Measurements from ENCODE around the gene LIMS1.
"Not testable (repeated sequence)": the region's sequence is repeated elsewhere in the genome, so short reads cannot be mapped to it uniquely, and the experiment has no call there.

The LIMS1 gene

GRCh38 chr2:108691447-108691846 is 157.2 kb downstream of the LIMS1 start:
- Histone ChIP-seq H3K4me1 (ENCODE audit: control insufficient read depth in 5 of 5, insufficient read depth in 5 of 5, low read length in 5 of 5) (no peaks in the 10 kb centered on the region), H3K27me3 (ENCODE audit: control insufficient read depth in 5 of 5, insufficient read depth in 4 of 5, low read length in 5 of 5) (no peaks in the 10 kb centered on the region), H3K9ac (ENCODE audit: low read length in 5 of 5) (no peak overlapping the region), H3K27ac (ENCODE audit: low read depth, low read length) (no peak overlapping the region), H3K4me3 (ENCODE audit: low read depth in 1 of 5, low read length in 5 of 5) (no peak overlapping the region), H3K9me3 (ENCODE audit: control insufficient read depth in 5 of 5, low read length in 5 of 5) (no peaks in the 10 kb centered on the region), H3K36me3 (ENCODE audit: control insufficient read depth in 5 of 5, insufficient read depth in 5 of 5, low read length in 5 of 5) (peaks cover 0 to 3% (median 0%) of the 10 kb centered on the region in 5 donors)

- no peak overlapping the region for H3K4me3 ChIP-seq (ENCODE audit: low read depth in 1 of 5, low read length in 5 of 5)
- H3K27me3 ChIP-seq (ENCODE audit: control insufficient read depth in 5 of 5, insufficient read depth in 4 of 5, low read length in 5 of 5), result no peaks in the 10 kb centered on the region
- no peaks in the 10 kb centered on the region for H3K36me3 ChIP-seq (ENCODE audit: control insufficient read depth in 5 of 5, insufficient read depth in 5 of 5, low read length in 5 of 5)
- H3K9me3 ChIP-seq (ENCODE audit: control insufficient read depth in 5 of 5, low read length in 5 of 5), result no peaks in the 10 kb centered on the region
- H3K4me1 ChIP-seq (ENCODE audit: control insufficient read depth in 5 of 5, insufficient read depth in 5 of 5, low read length in 5 of 5), result no peaks in the 10 kb centered on the region
- H3K27ac ChIP-seq (ENCODE audit: low read depth, low read length), result no peak overlapping the region
- H3K9ac ChIP-seq (ENCODE audit: low read length in 5 of 5), result no peak overlapping the region
These were observed 166.9 kb downstream of the LIMS1 start for GRCh38 chr2:108701208-108701607.

DNA sequence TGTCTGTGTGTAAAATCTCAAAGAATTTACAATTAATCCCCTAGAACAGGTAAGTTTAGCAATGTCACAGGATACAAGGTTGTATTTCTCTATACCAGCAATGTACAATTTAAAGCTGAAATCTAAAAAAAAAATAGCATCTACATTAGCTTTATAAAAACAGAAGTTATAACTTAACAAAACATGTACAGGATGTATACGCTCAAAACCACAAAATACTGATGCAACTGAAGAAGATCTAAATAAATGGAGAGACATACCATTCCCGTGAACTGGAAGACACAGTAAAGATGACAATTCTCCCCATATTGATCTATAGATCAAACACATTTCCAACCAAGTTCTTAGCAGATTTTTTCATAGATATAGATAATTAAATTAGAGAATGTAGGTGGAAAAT is 167.5 kb downstream of the LIMS1 start:
- Histone ChIP-seq H3K4me1 (ENCODE audit: control insufficient read depth in 5 of 5, insufficient read depth in 5 of 5, low read length in 5 of 5) (no peaks in the 10 kb centered on the region), H3K9ac (ENCODE audit: low read length in 5 of 5) (no peak overlapping the region), H3K36me3 (ENCODE audit: control insufficient read depth in 5 of 5, insufficient read depth in 5 of 5, low read length in 5 of 5) (no peaks in the 10 kb centered on the region), H3K27me3 (ENCODE audit: control insufficient read depth in 5 of 5, insufficient read depth in 4 of 5, low read length in 5 of 5) (no peaks in the 10 kb centered on the region), H3K9me3 (ENCODE audit: control insufficient read depth in 5 of 5, low read length in 5 of 5) (no peaks in the 10 kb centered on the region), H3K4me3 (ENCODE audit: low read depth in 1 of 5, low read length in 5 of 5) (no peak overlapping the region), H3K27ac (ENCODE audit: low read depth, low read length) (no peak overlapping the region)

DNA sequence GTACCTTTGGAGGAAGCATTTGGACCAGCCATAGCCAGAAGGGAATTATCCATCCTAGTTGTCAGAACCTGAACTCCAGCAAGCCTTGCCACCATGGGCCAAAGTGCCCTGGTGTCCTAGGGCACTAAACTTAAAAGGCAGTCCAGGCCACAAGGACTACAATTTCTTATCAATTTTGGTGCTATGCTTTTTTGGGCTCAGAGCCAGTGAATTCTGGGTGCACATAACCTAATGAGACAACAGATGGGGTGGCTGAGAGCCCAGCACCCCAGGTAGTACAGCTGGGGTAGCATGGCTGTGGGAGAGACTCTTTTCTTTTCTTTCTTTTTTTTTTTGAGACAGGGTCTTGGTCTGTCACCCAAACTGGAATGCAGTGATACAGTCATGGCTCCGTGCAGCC is 170.6 kb downstream of the LIMS1 start:
- Histone ChIP-seq H3K27me3 (ENCODE audit: control insufficient read depth in 5 of 5, insufficient read depth in 4 of 5, low read length in 5 of 5) (no peaks in the 10 kb centered on the region), H3K4me1 (ENCODE audit: control insufficient read depth in 5 of 5, insufficient read depth in 5 of 5, low read length in 5 of 5) (no peaks in the 10 kb centered on the region), H3K27ac (ENCODE audit: low read depth, low read length) (no peak overlapping the region), H3K36me3 (ENCODE audit: control insufficient read depth in 5 of 5, insufficient read depth in 5 of 5, low read length in 5 of 5) (no peaks in the 10 kb centered on the region), H3K4me3 (ENCODE audit: low read depth in 1 of 5, low read length in 5 of 5) (no peak overlapping the region), H3K9ac (ENCODE audit: low read length in 5 of 5) (no peak overlapping the region), H3K9me3 (ENCODE audit: control insufficient read depth in 5 of 5, low read length in 5 of 5) (no peaks in the 10 kb centered on the region)

- Histone ChIP-seq H3K9ac (ENCODE audit: low read length in 5 of 5) (no peak overlapping the region), H3K4me3 (ENCODE audit: low read depth in 1 of 5, low read length in 5 of 5) (no peak overlapping the region), H3K27ac (ENCODE audit: low read depth, low read length) (no peak overlapping the region), H3K27me3 (ENCODE audit: control insufficient read depth in 5 of 5, insufficient read depth in 4 of 5, low read length in 5 of 5) (no peaks in the 10 kb centered on the region), H3K4me1 (ENCODE audit: control insufficient read depth in 5 of 5, insufficient read depth in 5 of 5, low read length in 5 of 5) (no peaks in the 10 kb centered on the region), H3K9me3 (ENCODE audit: control insufficient read depth in 5 of 5, low read length in 5 of 5) (no peaks in the 10 kb centered on the region), H3K36me3 (ENCODE audit: control insufficient read depth in 5 of 5, insufficient read depth in 5 of 5, low read length in 5 of 5) (no peaks in the 10 kb centered on the region)
These were observed 173.0 kb downstream of the LIMS1 start for GRCh38 chr2:108707300-108707699.

GRCh38 chr2:108716971-108717370 is 182.7 kb downstream of the LIMS1 start:
- not testable (repeated sequence) for H3K27me3 ChIP-seq (ENCODE audit: control insufficient read depth in 5 of 5, insufficient read depth in 4 of 5, low read length in 5 of 5)

GRCh38 chr2:108719149-108720044 is 185.1 kb downstream of the LIMS1 start, which contains the start of gene RANBP2:
Gene RANBP2, plus strand, starts transcription at chr2:108719482. Its CDS starts 125 bp downstream, at chr2:108719607.
- Histone ChIP-seq H3K27me3 (ENCODE audit: control insufficient read depth in 5 of 5, insufficient read depth in 4 of 5, low read length in 5 of 5) (no peaks in the 10 kb centered on the region), H3K4me3 (ENCODE audit: low read depth in 1 of 5, low read length in 5 of 5) (peak within 1 kb of the TSS; percentile 78 to 89 (median 86)), H3K36me3 (ENCODE audit: control insufficient read depth in 5 of 5, insufficient read depth in 5 of 5, low read length in 5 of 5) (no peaks in the 10 kb centered on the region), H3K4me1 (ENCODE audit: control insufficient read depth in 5 of 5, insufficient read depth in 5 of 5, low read length in 5 of 5) (peaks cover 0 to 14% (median 7%) of the 10 kb centered on the region in 5 donors), H3K9ac (ENCODE audit: low read length in 5 of 5) (peak within 1 kb of the TSS; percentile 75 to 87 (median 82)), H3K9me3 (ENCODE audit: control insufficient read depth in 5 of 5, low read length in 5 of 5) (no peaks in the 10 kb centered on the region), H3K27ac (ENCODE audit: low read depth, low read length) (peak within 1 kb of the TSS; percentile 83)

More at GRCh38 chr2:108716971-108717370, 182.7 kb downstream of the LIMS1 start:
- H3K9ac ChIP-seq (ENCODE audit: low read length in 5 of 5); H3K4me3 ChIP-seq (ENCODE audit: low read depth in 1 of 5, low read length in 5 of 5); H3K36me3 ChIP-seq (ENCODE audit: control insufficient read depth in 5 of 5, insufficient read depth in 5 of 5, low read length in 5 of 5); H3K9me3 ChIP-seq (ENCODE audit: control insufficient read depth in 5 of 5, low read length in 5 of 5); H3K27ac ChIP-seq (ENCODE audit: low read depth, low read length): not testable (repeated sequence)
- peaks cover 0 to 14% (median 7%) of the 10 kb centered on the region in 5 donors for H3K4me1 ChIP-seq (ENCODE audit: control insufficient read depth in 5 of 5, insufficient read depth in 5 of 5, low read length in 5 of 5)

DNA sequence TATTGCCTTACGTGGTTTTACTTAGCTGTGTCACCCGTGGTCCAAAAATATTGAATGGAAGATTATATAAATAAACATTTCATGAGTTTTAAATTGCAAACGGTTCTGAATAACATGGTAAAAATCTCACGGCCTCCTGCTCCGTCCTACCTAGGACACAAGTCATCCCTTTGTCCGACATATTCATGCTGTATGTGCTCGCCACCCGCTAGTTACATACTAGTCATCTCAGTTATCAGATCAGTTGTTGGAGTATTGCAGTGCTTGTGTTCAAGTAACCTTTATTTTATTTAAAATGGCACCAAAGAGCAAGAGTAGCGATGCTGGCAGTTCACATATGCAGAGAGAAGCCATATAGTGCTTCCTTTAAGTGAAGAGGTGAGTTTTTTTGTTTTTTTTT is 191.8 kb downstream of the LIMS1 start:
- H3K36me3 ChIP-seq (ENCODE audit: control insufficient read depth in 5 of 5, insufficient read depth in 5 of 5, low read length in 5 of 5); H3K9me3 ChIP-seq (ENCODE audit: control insufficient read depth in 5 of 5, low read length in 5 of 5); H3K4me3 ChIP-seq (ENCODE audit: low read depth in 1 of 5, low read length in 5 of 5); H3K27ac ChIP-seq (ENCODE audit: low read depth, low read length); H3K27me3 ChIP-seq (ENCODE audit: control insufficient read depth in 5 of 5, insufficient read depth in 4 of 5, low read length in 5 of 5); H3K4me1 ChIP-seq (ENCODE audit: control insufficient read depth in 5 of 5, insufficient read depth in 5 of 5, low read length in 5 of 5); H3K9ac ChIP-seq (ENCODE audit: low read length in 5 of 5): not testable (repeated sequence)

DNA sequence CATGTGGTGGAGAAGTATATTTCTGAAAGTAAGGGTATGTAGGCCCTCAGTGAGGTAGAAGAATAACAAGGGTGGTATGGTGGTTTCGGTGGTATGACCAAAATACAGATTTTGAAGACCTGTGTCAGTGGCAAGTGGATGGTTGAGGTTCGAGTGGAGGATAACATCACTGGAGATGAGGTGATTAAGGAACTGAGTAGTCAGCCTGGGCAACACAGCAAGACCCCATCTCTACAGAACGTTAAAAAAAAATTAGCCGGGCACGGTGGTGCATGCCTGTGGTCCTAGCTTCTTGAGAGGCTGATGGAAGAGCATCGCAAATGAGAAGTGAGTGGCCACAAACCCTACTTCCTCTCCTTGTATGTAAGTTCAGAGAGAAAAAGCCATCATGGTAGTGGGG is 200.4 kb downstream of the LIMS1 start:
- H3K27ac ChIP-seq (ENCODE audit: low read depth, low read length); H3K27me3 ChIP-seq (ENCODE audit: control insufficient read depth in 5 of 5, insufficient read depth in 4 of 5, low read length in 5 of 5); H3K9ac ChIP-seq (ENCODE audit: low read length in 5 of 5); H3K4me1 ChIP-seq (ENCODE audit: control insufficient read depth in 5 of 5, insufficient read depth in 5 of 5, low read length in 5 of 5); H3K4me3 ChIP-seq (ENCODE audit: low read depth in 1 of 5, low read length in 5 of 5); H3K9me3 ChIP-seq (ENCODE audit: control insufficient read depth in 5 of 5, low read length in 5 of 5): not testable (repeated sequence)
- peaks cover 3 to 33% (median 4%) of the 10 kb centered on the region in 5 donors for H3K36me3 ChIP-seq (ENCODE audit: control insufficient read depth in 5 of 5, insufficient read depth in 5 of 5, low read length in 5 of 5)

Data from subcutaneous abdominal adipose tissue (tissue), 5 donors.